ENCODE results near the gene CACNA2D4. TPM values are rescaled to one million over a fixed set of nuclear protein-coding genes. Genes with fewer than 3 reads are reported as not detected.

CACNA2D4 gene, protein sequence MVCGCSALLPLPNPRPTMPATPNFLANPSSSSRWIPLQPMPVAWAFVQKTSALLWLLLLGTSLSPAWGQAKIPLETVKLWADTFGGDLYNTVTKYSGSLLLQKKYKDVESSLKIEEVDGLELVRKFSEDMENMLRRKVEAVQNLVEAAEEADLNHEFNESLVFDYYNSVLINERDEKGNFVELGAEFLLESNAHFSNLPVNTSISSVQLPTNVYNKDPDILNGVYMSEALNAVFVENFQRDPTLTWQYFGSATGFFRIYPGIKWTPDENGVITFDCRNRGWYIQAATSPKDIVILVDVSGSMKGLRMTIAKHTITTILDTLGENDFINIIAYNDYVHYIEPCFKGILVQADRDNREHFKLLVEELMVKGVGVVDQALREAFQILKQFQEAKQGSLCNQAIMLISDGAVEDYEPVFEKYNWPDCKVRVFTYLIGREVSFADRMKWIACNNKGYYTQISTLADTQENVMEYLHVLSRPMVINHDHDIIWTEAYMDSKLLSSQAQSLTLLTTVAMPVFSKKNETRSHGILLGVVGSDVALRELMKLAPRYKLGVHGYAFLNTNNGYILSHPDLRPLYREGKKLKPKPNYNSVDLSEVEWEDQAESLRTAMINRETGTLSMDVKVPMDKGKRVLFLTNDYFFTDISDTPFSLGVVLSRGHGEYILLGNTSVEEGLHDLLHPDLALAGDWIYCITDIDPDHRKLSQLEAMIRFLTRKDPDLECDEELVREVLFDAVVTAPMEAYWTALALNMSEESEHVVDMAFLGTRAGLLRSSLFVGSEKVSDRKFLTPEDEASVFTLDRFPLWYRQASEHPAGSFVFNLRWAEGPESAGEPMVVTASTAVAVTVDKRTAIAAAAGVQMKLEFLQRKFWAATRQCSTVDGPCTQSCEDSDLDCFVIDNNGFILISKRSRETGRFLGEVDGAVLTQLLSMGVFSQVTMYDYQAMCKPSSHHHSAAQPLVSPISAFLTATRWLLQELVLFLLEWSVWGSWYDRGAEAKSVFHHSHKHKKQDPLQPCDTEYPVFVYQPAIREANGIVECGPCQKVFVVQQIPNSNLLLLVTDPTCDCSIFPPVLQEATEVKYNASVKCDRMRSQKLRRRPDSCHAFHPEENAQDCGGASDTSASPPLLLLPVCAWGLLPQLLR
- 1 to 10 TPM in 2 of 4 donors, under 1 TPM in 2; 0.25 to 3.1 (median 0.68) TPM for total RNA-seq

DNA sequence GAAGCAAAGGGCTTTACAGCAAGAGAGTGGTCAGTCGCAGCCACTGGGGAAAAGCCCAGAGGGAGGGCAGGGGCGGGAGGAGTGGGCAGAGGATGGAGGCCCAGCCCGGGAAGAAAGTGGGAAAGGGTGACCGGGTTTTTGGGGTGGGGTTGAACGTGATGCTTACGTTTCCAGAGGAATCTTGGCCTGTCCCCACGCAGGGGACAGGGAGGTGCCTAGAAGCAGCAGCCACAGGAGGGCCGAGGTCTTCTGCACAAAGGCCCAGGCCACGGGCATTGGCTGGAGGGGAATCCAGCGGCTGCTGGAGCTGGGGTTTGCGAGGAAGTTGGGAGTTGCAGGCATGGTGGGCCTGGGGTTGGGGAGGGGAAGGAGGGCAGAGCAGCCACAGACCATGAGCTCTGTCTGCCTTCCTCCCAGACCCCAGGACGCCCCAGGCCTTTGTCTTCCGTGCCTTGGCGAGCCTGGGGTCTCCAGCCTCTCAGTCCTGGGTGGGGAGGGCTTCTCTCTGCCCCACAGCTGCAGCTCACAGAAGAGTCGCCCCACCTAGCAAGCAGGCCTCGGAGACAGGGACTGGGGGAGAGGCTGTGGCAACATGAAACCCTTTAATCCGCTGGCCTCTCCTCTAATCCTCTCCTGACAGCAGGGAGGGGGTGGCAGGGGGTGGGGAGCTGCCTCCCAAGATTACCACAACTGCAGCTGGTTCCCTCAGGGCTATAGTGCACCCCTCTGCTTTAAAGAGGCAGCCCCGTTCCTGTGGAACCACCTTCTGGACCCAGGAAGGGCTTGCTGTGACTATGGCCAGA, at the start of gene CACNA2D4:
CACNA2D4 (minus strand) TSS at position 572 of the 803 bp plus-strand sequence; CDS start at position 393, 179 bp downstream.
- Histone ChIP-seq H3K4me3 (peak within 1 kb of the TSS in 1 of 4 donors; percentile 25), H3K4me1 (peaks cover 0 to 7% of the 10 kb centered on the region in 2 donors), H3K27ac (peak within 1 kb of the TSS in 1 of 4 donors; percentile 14), H3K36me3 (no peaks in the 10 kb centered on the region), H3K9me3 (no peaks in the 10 kb centered on the region), H3K27me3 (no peaks in the 10 kb centered on the region)
- no peak for DNase-seq
- TF ChIP-seq POLR2A (IDR thresholded peaks at IDR 0.05) (no peak), CTCF (IDR thresholded peaks at IDR 0.05 in 4 of 5, conservative IDR thresholded peaks at IDR 0.05 in 1 of 5) (no peak)
- ATAC-seq: no peak
- in situ Hi-C loops (cut with MboI; ENCODE audit: low sequenced_read_pairs in 4 of 4) (no loop called here), intact Hi-C loops (cut with DNase I; ENCODE audit: low total_unique reads) (no loop called here)

- H3K4me3 ChIP-seq: no peak overlapping the region
- no peak for TF ChIP-seq CTCF (IDR thresholded peaks at IDR 0.05 in 4 of 5, conservative IDR thresholded peaks at IDR 0.05 in 1 of 5)
- no peak for TF ChIP-seq POLR2A (IDR thresholded peaks at IDR 0.05)
- in situ Hi-C loops (cut with MboI; ENCODE audit: low sequenced_read_pairs in 4 of 4) (no loop called here), intact Hi-C loops (cut with DNase I; ENCODE audit: low total_unique reads) (no loop called here)
- peaks cover 0 to 19% of the 10 kb centered on the region in 2 donors for H3K36me3 ChIP-seq
- H3K27me3 ChIP-seq: no peaks in the 10 kb centered on the region
- ATAC-seq (no peak), DNase-seq (no peak)
- H3K27ac ChIP-seq: no peak overlapping the region
- H3K4me1 ChIP-seq: peaks cover 3 to 6% of the 10 kb centered on the region in 2 donors
- no peaks in the 10 kb centered on the region for H3K9me3 ChIP-seq
Measured at GRCh38 chr12:1966561-1967226, 48.2 kb upstream of the CACNA2D4 start.

GRCh38 chr12:1965916-1966315, 47.5 kb upstream of the CACNA2D4 start:
- Histone ChIP-seq H3K36me3 (peaks cover 0 to 19% of the 10 kb centered on the region in 2 donors), H3K27ac (no peak overlapping the region), H3K27me3 (no peaks in the 10 kb centered on the region), H3K9me3 (no peaks in the 10 kb centered on the region), H3K4me1 (peaks cover 3 to 6% of the 10 kb centered on the region in 2 donors), H3K4me3 (no peak overlapping the region)
- intact Hi-C loops (cut with DNase I; ENCODE audit: low total_unique reads) (no loop called here), in situ Hi-C loops (cut with MboI; ENCODE audit: low sequenced_read_pairs in 4 of 4) (no loop called here)
- ATAC-seq (no peak), DNase-seq (no peak)
- no peak for TF ChIP-seq CTCF (IDR thresholded peaks at IDR 0.05 in 4 of 5, conservative IDR thresholded peaks at IDR 0.05 in 1 of 5)
- no peak for TF ChIP-seq POLR2A (IDR thresholded peaks at IDR 0.05)
